HepG2 (cell line): Measurements from ENCODE around the gene RAPGEFL1. TPM values are rescaled to one million over a fixed set of nuclear protein-coding genes. Genes with fewer than 3 reads are reported as not detected.

ENCODE experiments used
- ATAC-seq: fragments of 200-7000 bp; cut with Tn5 transposase; 3 replicates; pipeline ENCODE4 v1.9.1; 2020; ENCODE audit warnings: mild to moderate bottlenecking, moderate library complexity
- BruUV-seq: library from RNA; stranded (reverse); fragments of 400-500 nt; replicated peaks from 2 replicates; lab custom pipeline; 2021; lab: Mats Ljungman, UMichigan
- CTCF ChIA-PET: fragments of 300-600 bp; formaldehyde crosslinking; extraction: SDS; loops from one replicate; lab custom pipeline; 2021; ENCODE audit warnings: low total read pairs, inconsistent platforms, low intra/inter-chr PET ratio; lab: Yijun Ruan, JAX
- POLR2A ChIA-PET: fragments of 350-600 bp; sonication (Branson Sonifier 250); formaldehyde crosslinking; loops from one replicate; lab custom pipeline; 2020; ENCODE audit warnings: antibody characterized with exemption, inconsistent platforms; lab: Yijun Ruan, JAX
- DNase-seq: peaks from one replicate; pipeline ENCODE4 v3.0.0-alpha.2; 2015; ENCODE audit warnings: low spot score
- FAIRE-seq: peaks from 3 replicates; lab custom pipeline; 2011; peaks lifted over from hg19 to GRCh38; lab: Jason Lieb, UNC
- H2AFZ ChIP-seq: one replicate; pipeline ENCODE4 v1.6.1; 2011; ENCODE audit warnings: low read length, inconsistent platforms
- H3K27ac ChIP-seq: fragments of 300-600 bp; 3 replicates; pipeline ENCODE4 v1.8.0; 2011; ENCODE audit warnings: mixed run types, mild to moderate bottlenecking, mixed read lengths, low read length, inconsistent platforms; ENCODE audit not compliant: insufficient read depth; ENCODE audit errors: extremely low read length
- H3K27me3 ChIP-seq, 2 experiments: fragments of 200-600 bp in 1 of 2; 2 replicates in 1 of 2; 3 replicates in 1 of 2; pipeline versions ENCODE4 v1.6.0 to v1.8.0; 2011; ENCODE audit warnings: low read length in 2 of 2, mild to moderate bottlenecking in 2 of 2, moderate library complexity in 2 of 2, inconsistent platforms in 1 of 2; ENCODE audit not compliant: insufficient read depth in 2 of 2, control insufficient read depth in 1 of 2
- H3K36me3 ChIP-seq, 2 experiments: fragments of 200-600 bp in 1 of 2; replicated peaks in 1 of 2; 2 replicates in 1 of 2; 3 replicates in 1 of 2; pipeline versions ENCODE4 v1.5.1 to v1.8.0; 2011; ENCODE audit warnings: low read length in 2 of 2, inconsistent platforms in 1 of 2; ENCODE audit not compliant: insufficient read depth in 2 of 2, control insufficient read depth in 1 of 2
- H3K4me1 ChIP-seq: 2 replicates; pipeline ENCODE4 v1.5.1; 2012; ENCODE audit warnings: low read length, inconsistent platforms; ENCODE audit not compliant: insufficient read depth
- H3K4me2 ChIP-seq: 2 replicates; pipeline ENCODE4 v1.6.0; 2011; ENCODE audit warnings: low read depth, low read length, inconsistent platforms
- H3K4me3 ChIP-seq, 3 experiments: fragments of 200-600 bp in 1 of 3; sonication (generic), shearing (Covaris generic) in 1 of 3; replicated peaks in 1 of 3; 2 replicates each; pipeline ENCODE4 v1.5.1; 2011 to 2016; ENCODE audit warnings: low read length in 3 of 3, inconsistent platforms in 2 of 3, low read depth in 2 of 3, mild to moderate bottlenecking in 2 of 3, control low read depth in 1 of 3, mixed read lengths in 1 of 3; ENCODE audit not compliant: insufficient read depth in 1 of 3
- H3K79me2 ChIP-seq: one replicate; pipeline ENCODE4 v1.6.1; 2011; ENCODE audit warnings: low read length, inconsistent platforms; ENCODE audit not compliant: insufficient read depth
- H3K9ac ChIP-seq: 2 replicates; pipeline ENCODE4 v1.6.0; 2011; ENCODE audit warnings: mild to moderate bottlenecking, low read depth, low read length, inconsistent platforms; ENCODE audit not compliant: insufficient read depth
- H3K9me3 ChIP-seq: 2 replicates; pipeline ENCODE4 v1.5.1; 2012; ENCODE audit warnings: mild to moderate bottlenecking, low read length
- H4K20me1 ChIP-seq: 2 replicates; pipeline ENCODE4 v1.6.0; 2011; ENCODE audit warnings: inconsistent platforms, mild to moderate bottlenecking, low read length, moderate library complexity; ENCODE audit not compliant: insufficient read depth
- MED13 ChIP-seq: sonication (generic); formaldehyde crosslinking; IDR thresholded peaks from 2 replicates; pipeline ENCODE4 v1.5.0; 2020; ENCODE audit warnings: missing genetic modification reagents
- MYNN ChIP-seq: sonication (generic); formaldehyde crosslinking; IDR thresholded peaks from 2 replicates; pipeline ENCODE4 v1.4.0; 2020; ENCODE audit warnings: mild to moderate bottlenecking, low read depth, missing genetic modification reagents
- SKI ChIP-seq: fragments of 450-650 bp; IDR thresholded peaks from one replicate; pipeline ENCODE4 v1.6.1; 2018; ENCODE audit warnings: mild to moderate bottlenecking; ENCODE audit not compliant: partially characterized antibody
- SMARCE1 ChIP-seq: fragments of 450-650 bp; IDR thresholded peaks from 2 replicates; pipeline ENCODE4 v1.6.1; 2017; ENCODE audit warnings: borderline replicate concordance
- SRSF1 ChIP-seq: fragments of 200-400 bp; formaldehyde crosslinking; optimal IDR thresholded peaks from 2 replicates; pipeline ENCODE3; 2017; ENCODE audit warnings: mild to moderate bottlenecking, low read depth, low read length, moderate library complexity
- STAT5B ChIP-seq: sonication (generic); formaldehyde crosslinking; IDR thresholded peaks from 2 replicates; pipeline ENCODE4 v1.4.0; 2020; ENCODE audit warnings: missing genetic modification reagents
- SYNCRIP ChIP-seq: fragments of 200-400 bp; formaldehyde crosslinking; IDR thresholded peaks from 2 replicates; pipeline ENCODE4 v1.6.1; 2018; ENCODE audit warnings: mild to moderate bottlenecking, low read depth, low read length; ENCODE audit not compliant: insufficient read depth
- TARDBP ChIP-seq: sonication (generic); formaldehyde crosslinking; IDR thresholded peaks from 2 replicates; pipeline ENCODE4 v1.8.0; 2022; ENCODE audit warnings: mild to moderate bottlenecking, missing genetic modification reagents
- ZNF101 ChIP-seq: sonication (generic); formaldehyde crosslinking; IDR thresholded peaks from 2 replicates; pipeline ENCODE4 v1.4.0; 2020; ENCODE audit warnings: mild to moderate bottlenecking, low read depth, missing genetic modification reagents, borderline replicate concordance
- ZNF746 ChIP-seq: sonication (generic); formaldehyde crosslinking; IDR thresholded peaks from 2 replicates; pipeline ENCODE4 v1.8.0; 2022; ENCODE audit warnings: mild to moderate bottlenecking, missing genetic modification reagents
- WGBS: methylation state at CpG from one replicate; pipeline ENCODE4 v1.1.6; 2017; ENCODE audit warnings: low lambda C conversion rate; 5-methylcytosine and 5-hydroxymethylcytosine counted together
- in situ Hi-C: cut with HindIII; loops from 2 replicates; pipeline ENCODE4 v1.10.0; 2017; ENCODE audit warnings: low pct_unique_long_range_greater_than_20kb; ENCODE audit not compliant: extremely low pct_ligation_motif_present
- intact Hi-C: fragments of 100-400 bp; cut with micrococcal nuclease; formaldehyde crosslinking; loops from one replicate; pipeline ENCODE4 v1.10.0; 2022; ENCODE audit not compliant: unreplicated experiment
- polyA plus RNA-seq, 8 experiments: library from polyadenylated mRNA; depleted of rRNA in 3 of 8; stranded (reverse) in 7 of 8; unstranded in 1 of 8; fragments of >200 nt; fragmentation: Illumina TruSeq in 4 of 8; extraction: Trizol in 4 of 8; gene quantifications; 2 replicates each; pipeline versions ENCODE4 v1.2.1 to v1.2.3, GENCODE V29; 2011 to 2016; ENCODE audit warnings: low read depth in 4 of 8, missing spikeins in 1 of 8, mixed read lengths in 1 of 8; ENCODE audit not compliant: insufficient read depth in 1 of 8
- total RNA-seq, 5 experiments: library from RNA; depleted of rRNA; stranded (reverse); fragments of >200 nt; fragmentation: Illumina TruSeq; extraction: Trizol; gene quantifications; 2 replicates each; pipeline ENCODE4 v1.2.3, GENCODE V29; 2016; ENCODE audit warnings: low read depth in 1 of 5
- TF ChIP-seq, protein P1 (sequence below): sonication (generic); formaldehyde crosslinking; IDR thresholded peaks from 2 replicates; pipeline ENCODE4 v1.9.0; 2021; ENCODE audit warnings: missing genetic modification reagents, borderline replicate concordance
- TF ChIP-seq, protein P2 (sequence below): sonication (generic); formaldehyde crosslinking; IDR thresholded peaks from 2 replicates; pipeline ENCODE4 v1.4.0; 2020; ENCODE audit warnings: mild to moderate bottlenecking, missing genetic modification reagents
- TF ChIP-seq, protein P3 (sequence below): sonication (generic); formaldehyde crosslinking; conservative IDR thresholded peaks from 2 replicates; pipeline ENCODE4 v1.4.0; 2020; ENCODE audit warnings: missing genetic modification reagents
- TF ChIP-seq, protein P4 (sequence below): sonication (generic); formaldehyde crosslinking; IDR thresholded peaks from 2 replicates; pipeline ENCODE4 v1.4.0; 2020; ENCODE audit warnings: missing genetic modification reagents

The RAPGEFL1 gene
- total and polyA plus RNA-seq, 2 of the 13 experiments (the other 11 are each of a cell fraction or from before 2014, with no cell fraction given): 4.5 to 7.8 TPM

DNA sequence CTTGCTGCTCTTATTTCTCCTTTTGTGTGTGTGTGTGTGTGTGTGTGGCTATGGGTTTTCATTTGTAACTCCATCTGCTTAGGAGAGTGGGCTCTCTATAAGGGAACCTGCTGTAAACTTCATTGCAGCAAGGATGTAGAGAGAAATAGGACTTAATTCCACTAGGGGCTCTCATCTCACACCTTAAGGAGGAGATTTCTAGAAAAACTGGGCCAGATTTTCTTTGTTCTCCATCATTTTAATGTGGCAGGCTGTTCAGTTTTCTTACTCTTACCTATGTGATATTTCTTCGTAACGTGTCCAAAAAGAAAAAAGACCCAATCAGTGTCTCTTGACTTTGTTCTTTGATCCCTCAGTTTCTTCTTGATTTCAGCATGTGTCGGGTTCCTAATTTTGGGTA lies 41.5 kb upstream of the RAPGEFL1 start:
- CTCF ChIA-PET: no interaction called here
- ATAC-seq: no peak
- in situ Hi-C loops: no loop called here

More for the DNA sequence above, 41.5 kb upstream of the RAPGEFL1 start:
- H3K36me3 ChIP-seq: peaks cover 19 to 61% of the 10 kb centered on the region in 2 experiments
- H3K4me3 ChIP-seq: no peak overlapping the region
- BruUV-seq: no TSS peak
- WGBS: 96% methylated on average over 3 of the region's 3 CpGs
- H3K4me1 ChIP-seq: peaks cover 37% of the 10 kb centered on the region
- intact Hi-C loops: no loop called here
- no peak overlapping the region for H3K9ac ChIP-seq
- POLR2A ChIA-PET: no interaction called here
- TF ChIP-seq STAT5B (CRISPR knock-in tag) (no peak), TARDBP (CRISPR knock-in tag) (no peak), ZNF101 (no peak), SYNCRIP (no peak), SKI (no peak), SRSF1 (no peak), ZNF746 (CRISPR knock-in tag) (no peak), MED13 (no peak), MYNN (CRISPR knock-in tag) (no peak), SMARCE1 (no peak)
- TF ChIP-seq, protein P1, sequence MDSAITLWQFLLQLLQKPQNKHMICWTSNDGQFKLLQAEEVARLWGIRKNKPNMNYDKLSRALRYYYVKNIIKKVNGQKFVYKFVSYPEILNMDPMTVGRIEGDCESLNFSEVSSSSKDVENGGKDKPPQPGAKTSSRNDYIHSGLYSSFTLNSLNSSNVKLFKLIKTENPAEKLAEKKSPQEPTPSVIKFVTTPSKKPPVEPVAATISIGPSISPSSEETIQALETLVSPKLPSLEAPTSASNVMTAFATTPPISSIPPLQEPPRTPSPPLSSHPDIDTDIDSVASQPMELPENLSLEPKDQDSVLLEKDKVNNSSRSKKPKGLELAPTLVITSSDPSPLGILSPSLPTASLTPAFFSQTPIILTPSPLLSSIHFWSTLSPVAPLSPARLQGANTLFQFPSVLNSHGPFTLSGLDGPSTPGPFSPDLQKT (CRISPR knock-in tag): no peak
- TF ChIP-seq, protein P2, sequence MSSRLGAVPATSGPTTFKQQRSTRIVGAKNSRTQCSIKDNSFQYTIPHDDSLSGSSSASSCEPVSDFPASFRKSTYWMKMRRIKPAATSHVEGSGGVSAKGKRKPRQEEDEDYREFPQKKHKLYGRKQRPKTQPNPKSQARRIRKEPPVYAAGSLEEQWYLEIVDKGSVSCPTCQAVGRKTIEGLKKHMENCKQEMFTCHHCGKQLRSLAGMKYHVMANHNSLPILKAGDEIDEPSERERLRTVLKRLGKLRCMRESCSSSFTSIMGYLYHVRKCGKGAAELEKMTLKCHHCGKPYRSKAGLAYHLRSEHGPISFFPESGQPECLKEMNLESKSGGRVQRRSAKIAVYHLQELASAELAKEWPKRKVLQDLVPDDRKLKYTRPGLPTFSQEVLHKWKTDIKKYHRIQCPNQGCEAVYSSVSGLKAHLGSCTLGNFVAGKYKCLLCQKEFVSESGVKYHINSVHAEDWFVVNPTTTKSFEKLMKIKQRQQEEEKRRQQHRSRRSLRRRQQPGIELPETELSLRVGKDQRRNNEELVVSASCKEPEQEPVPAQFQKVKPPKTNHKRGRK: no peak
- TF ChIP-seq, protein P3, sequence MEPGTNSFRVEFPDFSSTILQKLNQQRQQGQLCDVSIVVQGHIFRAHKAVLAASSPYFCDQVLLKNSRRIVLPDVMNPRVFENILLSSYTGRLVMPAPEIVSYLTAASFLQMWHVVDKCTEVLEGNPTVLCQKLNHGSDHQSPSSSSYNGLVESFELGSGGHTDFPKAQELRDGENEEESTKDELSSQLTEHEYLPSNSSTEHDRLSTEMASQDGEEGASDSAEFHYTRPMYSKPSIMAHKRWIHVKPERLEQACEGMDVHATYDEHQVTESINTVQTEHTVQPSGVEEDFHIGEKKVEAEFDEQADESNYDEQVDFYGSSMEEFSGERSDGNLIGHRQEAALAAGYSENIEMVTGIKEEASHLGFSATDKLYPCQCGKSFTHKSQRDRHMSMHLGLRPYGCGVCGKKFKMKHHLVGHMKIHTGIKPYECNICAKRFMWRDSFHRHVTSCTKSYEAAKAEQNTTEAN (CRISPR knock-in tag): no peak
- TF ChIP-seq, protein P4, sequence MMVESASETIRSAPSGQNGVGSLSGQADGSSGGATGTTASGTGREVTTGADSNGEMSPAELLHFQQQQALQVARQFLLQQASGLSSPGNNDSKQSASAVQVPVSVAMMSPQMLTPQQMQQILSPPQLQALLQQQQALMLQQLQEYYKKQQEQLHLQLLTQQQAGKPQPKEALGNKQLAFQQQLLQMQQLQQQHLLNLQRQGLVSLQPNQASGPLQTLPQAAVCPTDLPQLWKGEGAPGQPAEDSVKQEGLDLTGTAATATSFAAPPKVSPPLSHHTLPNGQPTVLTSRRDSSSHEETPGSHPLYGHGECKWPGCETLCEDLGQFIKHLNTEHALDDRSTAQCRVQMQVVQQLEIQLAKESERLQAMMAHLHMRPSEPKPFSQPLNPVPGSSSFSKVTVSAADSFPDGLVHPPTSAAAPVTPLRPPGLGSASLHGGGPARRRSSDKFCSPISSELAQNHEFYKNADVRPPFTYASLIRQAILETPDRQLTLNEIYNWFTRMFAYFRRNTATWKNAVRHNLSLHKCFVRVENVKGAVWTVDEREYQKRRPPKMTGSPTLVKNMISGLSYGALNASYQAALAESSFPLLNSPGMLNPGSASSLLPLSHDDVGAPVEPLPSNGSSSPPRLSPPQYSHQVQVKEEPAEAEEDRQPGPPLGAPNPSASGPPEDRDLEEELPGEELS (CRISPR knock-in tag): no peak
- H3K27me3 ChIP-seq: no peaks in the 10 kb centered on the region
- no peaks in the 10 kb centered on the region for H4K20me1 ChIP-seq
- no peaks in the 10 kb centered on the region for H3K9me3 ChIP-seq
- no peak overlapping the region for H3K4me2 ChIP-seq
- no peak overlapping the region for H3K27ac ChIP-seq
- FAIRE-seq (no peak), DNase-seq (no peak)
- no peak overlapping the region for H2AFZ ChIP-seq
- H3K79me2 ChIP-seq: peaks cover 13% of the 10 kb centered on the region
